Measurements from ENCODE around the gene POLR2C.

POLR2C gene

DNA sequence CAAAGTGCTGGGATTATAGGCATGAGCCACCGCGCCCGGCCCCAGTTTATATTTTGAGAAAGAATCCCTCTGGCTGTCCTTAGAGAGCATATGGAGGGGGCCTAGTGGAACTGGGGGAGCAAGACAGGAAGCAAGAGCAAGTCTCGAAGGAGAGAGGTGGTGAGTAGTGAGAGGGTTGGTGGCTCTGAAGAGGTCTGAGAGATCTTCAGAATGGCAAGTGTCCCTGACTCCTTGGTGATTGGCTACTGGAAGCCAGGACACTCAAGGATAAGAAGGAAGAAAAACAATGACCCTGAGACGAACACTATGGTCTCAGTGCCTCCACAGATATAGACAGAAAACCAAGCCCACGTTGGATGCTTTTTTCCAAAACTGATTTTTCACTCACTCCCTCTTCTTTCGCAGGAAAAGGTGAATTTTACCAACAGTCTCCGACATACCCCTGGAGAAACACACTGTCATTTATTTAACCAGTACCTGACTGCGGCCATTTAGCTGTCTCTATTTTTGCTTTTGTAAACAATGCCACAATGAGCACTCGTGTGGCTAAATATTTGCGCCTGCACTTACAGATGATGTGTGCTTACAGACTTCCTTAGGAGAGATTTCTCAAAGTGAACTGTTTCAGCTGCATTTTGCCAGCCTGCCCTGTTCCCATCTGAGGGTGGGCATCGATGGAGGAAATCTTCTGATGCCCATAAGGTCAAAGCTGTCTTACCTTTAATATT, 39.7 kb downstream of the POLR2C start:
- DNase-seq (ENCODE audit: low spot score) (no peak), FAIRE-seq (no peak)

DNA sequence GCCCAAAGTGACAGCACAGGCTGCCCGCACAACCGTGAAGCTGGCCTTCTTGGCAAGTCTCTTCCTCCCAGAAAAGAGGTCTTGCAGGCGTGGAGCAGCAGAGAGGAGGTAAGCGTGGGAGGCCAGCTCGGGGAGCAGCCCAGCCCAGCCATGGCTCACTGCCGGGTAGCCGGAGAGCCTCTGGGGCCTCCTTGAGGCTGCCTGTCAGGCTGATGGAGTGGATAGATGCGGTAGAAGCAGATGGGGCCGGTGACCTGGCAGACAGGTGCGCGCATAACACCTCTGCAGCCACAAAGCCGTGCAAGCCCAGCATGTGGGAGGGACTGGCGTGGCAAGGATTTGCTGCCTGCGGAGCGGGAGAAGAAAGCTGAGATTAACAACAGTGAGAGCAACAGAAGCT, 40.9 kb downstream of the POLR2C start:
- no peak for FAIRE-seq
- no peak for DNase-seq (ENCODE audit: low spot score)

DNA sequence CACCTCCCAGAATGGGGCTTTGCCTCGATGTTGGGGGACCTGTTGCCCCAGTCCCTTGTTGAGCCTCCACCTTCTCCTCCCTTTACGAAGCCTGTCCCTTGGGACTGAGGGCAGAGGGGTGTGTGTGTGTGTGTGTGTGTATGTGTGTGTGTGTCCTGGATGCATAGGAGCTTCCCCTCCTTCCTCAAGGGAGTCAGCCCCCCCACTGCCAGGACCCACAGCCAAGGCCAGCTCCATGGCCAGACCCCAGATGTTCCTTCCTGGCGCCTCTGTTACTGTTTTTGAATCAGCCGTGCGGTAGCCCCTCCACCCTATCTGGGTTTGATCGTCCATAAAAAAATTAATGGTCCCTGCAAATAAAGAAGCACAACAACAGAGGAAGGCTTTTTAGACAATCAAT, 41.5 kb downstream of the POLR2C start:
- DNase-seq (ENCODE audit: low spot score) (no peak), FAIRE-seq (no peak)

DNA sequence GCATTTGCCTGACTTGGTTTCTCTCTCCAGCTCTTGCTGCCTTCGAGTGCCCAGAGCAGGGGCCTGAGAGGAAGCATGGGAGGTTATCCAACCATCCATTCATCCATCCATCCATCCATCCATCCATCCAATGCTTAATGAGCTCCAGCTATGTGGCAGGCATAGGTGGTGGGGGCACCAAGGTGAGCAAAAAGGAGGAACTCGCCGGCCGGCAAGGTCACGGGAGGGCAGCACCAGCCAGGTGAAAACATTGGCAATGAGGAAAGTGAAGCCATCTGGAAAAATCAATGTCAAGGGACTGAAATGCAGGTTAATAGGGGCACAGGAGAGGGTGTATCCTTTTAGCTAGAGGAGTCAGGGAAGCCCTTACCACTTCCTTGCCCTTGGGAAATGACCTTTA, 42.0 kb downstream of the POLR2C start:
- DNase-seq (ENCODE audit: low spot score) = no peak
- no peak for FAIRE-seq

DNA sequence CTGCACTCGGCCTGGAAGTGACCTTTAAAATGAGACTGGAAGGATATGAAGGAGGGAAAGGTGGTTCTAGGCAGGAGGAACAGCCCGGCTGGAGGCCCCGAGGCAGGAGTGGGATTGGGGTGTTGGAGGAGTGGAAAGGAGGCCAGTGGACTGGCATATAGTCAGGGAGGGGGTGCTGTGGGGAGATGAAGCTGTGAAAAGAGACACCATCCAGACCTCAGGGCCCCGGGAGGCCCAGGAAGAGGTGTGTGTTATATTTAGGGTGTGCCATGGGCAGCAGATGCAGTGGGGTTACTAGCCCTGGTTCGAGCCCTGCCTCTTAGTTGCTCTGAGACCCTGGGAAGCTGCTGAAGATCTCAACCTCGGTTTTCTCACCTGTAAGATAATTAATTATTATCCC, 42.7 kb downstream of the POLR2C start:
- FAIRE-seq = no peak
- no peak for DNase-seq (ENCODE audit: low spot score)

DNA sequence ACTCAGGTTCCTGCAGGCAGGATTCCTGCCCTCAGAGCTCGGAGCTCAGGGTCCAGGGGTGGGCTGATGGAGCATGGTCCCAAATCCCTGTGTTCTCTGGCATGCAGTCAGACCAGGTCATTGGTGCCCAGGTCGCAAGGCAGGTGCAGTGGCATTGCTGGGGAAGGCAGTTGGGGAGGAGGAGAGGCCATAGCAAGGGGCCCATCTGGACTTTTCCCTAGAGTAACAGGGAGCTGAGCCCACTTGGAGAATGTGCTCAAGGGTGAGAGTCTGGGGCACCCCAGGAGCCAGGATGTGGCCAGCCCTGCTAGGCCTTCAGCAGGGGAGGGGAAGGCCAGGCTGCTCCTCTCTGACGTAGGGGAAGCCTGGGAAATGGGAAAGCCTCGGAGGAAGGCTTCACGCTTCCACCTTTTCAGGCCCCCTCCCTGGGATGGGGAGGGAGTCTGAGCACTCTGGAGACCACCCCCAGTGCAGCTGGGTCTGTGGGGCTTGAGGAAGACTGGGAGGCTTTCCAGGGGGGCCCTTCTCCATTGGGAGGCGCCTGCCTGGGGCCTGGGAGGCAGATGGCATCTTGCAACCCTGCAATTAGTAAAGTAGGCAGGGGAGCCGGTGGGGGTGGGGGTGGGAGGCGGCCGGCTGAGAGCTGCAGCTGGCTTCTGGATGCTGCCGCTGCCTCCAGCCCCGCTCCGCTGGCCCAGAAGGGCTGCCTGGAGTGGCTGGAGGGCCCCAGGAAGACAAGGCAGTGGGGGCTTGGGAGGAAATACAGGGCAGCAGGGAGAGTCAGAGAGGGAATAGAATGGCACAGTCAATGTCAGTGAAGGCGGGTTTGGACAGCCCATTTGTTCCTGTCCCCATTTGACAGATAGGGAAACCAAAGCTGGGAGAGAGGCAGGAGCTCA, 44.9 kb downstream of the POLR2C start:
- no peak for DNase-seq (ENCODE audit: low spot score)
- no peak for FAIRE-seq

DNA sequence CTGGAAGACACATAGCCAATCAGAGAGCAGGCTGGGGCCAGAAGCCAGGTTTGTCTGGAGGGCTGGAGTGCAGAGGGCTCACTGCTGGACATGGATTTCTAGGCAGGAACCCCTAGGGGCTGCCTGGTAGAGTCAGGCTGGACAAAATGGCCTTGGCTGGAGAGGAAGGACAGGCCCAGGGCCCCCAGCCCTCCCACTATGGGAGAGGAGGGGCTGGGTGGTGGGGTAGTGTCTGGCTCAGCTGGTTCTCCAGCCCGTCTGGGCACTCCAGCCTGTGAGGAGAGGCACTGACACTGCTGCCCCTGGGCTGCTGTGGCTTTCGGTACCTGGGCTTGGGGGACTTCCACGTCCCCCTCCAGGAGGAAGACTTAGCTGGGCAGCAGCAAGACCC, 45.6 kb downstream of the POLR2C start:
- FAIRE-seq (no peak), DNase-seq (ENCODE audit: low spot score) (no peak)

DNA sequence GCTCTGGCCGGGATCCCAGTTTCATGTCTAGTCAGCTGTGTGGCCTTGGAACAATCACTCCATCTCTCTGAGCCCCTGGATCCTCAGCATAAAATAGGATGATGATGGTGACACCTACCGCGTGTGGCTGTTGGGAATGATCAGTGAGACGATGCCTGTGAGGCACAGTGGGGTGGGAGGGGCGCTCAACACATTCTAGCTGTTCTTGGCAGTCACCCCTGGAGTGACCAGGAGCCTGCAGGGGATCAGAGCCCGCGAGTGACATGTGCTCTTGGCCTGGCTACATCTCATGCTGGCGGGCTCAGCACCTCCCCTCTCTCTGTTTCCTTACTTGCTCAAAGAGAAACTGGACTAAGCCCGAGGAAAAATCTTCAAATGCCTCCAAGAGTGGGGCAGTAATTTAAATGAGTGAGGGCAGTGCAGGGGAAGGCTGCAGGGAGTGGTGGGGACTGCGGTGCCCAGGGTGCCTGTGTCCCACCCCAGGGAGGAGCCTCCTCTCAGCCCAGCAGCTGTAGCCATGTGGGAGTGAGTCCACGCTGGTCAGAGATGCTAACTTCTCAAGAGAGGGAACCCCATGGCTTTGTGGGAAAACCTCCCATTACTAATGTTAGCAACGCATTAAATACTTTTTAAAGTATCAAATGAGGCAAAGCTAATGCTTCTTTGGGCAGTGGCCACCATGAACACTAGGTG, 46.9 kb downstream of the POLR2C start:
- DNase-seq (ENCODE audit: low spot score) (no peak), FAIRE-seq (no peak)

DNA sequence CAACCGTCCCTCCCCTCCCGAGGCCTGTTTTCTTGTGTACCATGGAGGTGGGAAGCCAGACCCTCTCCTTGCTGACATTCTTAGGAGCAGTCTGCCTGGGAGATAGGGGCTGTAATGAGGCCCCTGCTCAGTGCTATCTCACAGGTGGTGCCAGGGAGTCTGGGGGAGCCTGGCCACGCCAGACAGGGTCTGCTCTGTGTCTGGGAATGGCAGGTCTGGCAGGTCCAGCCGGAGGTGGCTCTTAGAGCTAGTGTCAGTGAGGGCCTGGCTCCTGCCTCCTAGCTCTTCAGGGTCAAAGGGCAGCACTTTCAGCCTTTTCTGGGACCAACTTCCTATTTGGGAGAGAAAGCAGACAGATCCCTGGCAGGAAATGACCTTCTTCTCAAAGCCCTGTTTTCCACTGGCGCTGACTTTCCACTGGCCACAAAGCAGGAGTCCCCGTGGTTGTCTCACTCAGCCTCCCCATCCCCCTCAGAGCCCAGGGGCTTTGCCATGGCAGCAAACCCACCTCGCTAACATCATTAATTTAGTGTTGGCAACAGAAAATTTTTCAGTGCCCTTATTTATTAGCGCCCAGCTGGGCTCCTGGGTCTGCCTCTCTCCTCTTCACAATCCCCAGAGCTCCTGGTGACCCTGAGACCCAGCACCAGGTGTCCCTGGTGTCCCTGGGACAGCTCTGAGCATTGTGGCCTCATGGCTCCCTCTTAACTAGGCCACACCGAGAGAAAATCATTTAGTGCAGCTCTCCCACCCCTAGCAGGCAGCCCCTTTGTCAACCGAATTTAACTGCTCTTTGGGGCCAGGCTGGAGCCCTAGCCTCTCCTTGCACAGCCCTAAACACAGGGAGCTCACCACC, 47.8 kb downstream of the POLR2C start:
- FAIRE-seq = no peak
- no peak for DNase-seq (ENCODE audit: low spot score)

DNA sequence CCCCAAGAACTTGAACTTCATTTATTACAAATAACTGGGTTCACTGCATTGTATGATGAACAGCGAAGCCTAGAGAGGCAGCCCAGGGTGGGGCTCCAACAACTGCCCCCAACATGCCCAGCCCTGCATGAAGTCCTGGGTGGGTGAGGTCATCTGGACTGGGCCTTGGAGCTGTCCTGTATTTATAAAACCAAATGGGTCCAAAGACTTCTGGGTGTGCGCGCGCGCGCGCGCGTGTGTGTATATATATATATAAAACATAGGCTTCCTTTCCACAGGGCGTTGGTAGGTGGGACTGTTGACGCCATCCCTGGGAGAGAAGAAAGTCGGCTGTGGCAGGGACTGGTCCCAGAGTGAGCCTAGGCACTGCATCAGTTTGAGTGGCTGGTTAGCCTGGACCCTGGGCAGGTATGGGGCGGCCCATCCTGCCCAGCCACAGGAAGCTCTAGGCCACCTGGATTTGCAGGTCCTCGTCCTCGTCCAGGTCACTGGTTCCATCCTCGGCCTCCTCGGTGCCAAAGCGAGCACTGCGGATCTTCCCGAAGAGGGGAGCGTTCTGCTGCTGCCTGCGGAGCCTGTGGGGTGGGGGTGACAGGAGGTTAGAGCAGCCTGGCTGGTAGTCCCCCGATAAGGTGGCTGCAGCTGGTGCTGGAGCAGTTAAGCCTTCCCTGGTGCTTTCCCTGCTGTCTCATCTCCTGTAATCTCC, 50.0 kb downstream of the POLR2C start:
- FAIRE-seq = no peak
- DNase-seq (ENCODE audit: low spot score) = no peak

DNA sequence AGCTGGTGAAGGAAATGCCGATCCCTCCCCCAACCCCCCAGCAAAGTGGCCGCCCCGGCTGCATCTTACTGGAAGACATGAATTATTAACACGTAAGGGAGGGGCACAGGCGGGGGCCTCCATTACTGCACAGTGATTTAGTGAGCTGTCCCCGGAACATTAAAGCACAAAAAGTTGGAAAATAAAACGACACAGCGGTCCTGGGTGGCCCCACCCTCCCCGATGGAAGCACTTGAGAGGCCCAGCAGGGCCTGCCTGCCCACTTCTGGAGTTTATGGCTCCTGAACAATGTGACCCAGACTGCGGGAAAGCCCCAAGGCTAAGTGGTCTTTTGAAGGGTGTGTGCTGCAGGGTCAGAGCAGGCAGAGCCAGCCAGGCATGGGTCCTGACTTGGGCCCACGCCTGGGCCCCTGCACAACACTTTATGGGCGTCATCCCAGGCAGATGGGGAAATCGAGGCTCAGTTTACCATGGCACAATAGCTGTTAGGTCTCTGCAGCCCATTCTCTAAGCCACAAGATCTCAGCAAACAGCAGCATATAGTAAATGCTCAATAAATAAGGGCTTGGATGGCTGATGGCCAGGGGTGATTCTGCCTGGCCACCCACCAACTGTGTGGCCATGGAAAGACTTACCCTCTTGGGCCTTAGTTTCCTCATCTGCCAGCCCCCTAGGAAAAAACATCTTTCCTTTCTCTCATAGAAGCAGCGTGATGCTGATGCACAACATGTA, 51.1 kb downstream of the POLR2C start:
- DNase-seq (ENCODE audit: low spot score) = no peak
- FAIRE-seq = no peak

DNA sequence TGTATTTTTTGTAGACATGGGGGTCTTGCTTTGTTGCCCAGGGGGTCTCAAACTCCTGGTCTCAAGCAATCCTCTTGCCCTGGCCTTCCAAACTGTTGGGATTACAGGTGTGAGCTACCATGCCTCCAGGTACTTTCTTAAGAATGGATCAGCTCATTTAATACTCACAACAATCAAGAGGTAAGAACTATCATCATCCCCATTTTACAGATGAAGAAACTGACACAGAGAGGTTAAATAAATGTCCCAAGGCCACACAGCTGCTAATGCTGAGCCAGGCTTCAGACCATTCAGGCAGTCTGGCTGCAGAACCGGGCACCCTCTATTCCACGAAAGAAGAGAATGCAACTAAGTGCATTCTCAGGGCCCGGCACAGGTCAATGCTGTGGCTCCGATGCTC, 51.9 kb downstream of the POLR2C start:
- no peak for DNase-seq (ENCODE audit: low spot score)
- no peak for FAIRE-seq

DNA sequence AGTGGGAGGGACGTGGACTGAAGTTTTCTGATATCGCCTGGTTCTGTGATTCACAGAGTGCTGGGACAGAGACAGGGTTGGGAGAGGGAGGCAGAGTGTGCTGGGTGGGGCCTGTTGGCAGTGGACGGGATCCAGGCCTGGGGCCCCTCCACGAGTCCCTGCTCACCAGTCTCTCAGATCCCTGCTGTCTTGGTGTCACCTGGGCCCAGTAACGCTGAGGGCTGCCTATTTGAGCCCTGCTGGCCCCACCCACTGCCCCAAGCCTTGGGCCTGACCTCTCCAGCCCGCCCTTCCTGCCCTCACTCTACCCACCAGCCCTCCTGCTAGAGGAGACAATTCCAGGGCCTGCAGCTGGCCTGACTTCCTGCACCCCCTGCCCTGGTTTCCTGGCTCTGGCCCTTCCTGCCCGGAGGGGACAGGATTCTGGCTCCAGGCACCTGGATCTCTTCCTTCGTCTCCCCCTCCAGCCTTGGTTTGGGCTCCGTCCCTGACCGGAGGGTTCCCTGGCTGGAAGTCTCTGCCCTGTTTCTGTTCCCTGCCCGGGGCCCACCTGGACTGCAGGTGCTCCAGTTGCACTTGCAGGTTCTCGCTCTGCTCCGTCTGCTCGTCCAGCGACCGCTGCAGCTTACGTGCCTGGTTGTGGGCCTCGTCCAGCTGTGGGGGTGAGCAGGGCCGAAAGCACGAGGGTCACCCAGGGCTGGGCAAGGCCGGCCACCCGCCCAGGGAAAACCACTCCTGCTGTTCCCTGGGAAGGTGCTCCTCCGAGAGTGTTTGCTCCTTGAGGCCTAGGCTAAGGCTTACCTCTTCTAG, 52.5 kb downstream of the POLR2C start:
- no peak for DNase-seq (ENCODE audit: low spot score)
- FAIRE-seq = no peak

DNA sequence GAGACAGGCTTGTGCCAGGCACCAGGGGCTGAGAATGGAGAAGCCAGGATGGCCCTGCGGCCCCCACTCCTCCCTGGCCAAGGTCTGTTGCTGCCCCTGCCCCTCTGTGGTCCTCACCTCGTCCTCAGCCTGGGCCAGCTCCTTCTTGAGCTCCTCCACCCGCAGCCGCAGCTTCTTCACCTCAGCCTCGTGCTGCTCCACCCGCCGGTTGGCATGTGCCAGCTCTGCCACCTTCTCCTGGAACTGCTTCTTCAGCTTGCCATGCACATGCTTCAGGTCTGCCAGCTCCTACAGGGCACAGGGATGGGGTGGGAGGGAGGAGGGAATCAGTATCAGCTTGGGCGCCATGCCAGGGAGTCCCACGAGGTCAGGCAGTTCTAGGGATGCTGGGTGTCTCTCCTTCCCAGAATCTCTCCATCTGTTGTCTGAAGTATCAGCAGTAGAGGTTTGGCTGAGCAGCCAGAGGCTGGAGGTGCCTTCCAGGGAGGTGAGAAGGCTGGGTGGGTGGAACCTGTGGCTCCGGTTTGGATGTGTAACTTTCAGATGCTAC, 53.8 kb downstream of the POLR2C start:
- DNase-seq (ENCODE audit: low spot score) (no peak), FAIRE-seq (no peak)

DNA sequence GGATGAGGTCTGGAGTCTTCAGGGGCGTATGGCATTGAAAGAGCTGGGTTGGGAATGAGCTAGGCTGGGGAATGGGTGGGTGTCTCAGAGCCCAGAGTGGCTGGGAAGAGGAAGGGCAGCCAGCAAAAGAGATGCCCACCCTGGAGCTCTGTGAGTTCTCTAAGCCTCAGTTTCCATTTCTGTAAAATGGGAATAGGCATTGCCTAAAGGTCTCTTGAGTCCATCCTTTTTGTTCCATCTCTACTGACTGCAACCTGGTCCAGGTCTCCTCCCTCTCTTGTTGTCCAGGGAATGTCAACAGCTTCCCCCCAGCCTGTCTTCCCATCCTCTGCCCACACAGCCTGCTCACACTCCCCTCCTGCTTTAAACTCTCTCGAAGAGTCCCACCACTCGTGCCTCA, 54.3 kb downstream of the POLR2C start:
- DNase-seq (ENCODE audit: low spot score) (no peak), FAIRE-seq (no peak)

DNA sequence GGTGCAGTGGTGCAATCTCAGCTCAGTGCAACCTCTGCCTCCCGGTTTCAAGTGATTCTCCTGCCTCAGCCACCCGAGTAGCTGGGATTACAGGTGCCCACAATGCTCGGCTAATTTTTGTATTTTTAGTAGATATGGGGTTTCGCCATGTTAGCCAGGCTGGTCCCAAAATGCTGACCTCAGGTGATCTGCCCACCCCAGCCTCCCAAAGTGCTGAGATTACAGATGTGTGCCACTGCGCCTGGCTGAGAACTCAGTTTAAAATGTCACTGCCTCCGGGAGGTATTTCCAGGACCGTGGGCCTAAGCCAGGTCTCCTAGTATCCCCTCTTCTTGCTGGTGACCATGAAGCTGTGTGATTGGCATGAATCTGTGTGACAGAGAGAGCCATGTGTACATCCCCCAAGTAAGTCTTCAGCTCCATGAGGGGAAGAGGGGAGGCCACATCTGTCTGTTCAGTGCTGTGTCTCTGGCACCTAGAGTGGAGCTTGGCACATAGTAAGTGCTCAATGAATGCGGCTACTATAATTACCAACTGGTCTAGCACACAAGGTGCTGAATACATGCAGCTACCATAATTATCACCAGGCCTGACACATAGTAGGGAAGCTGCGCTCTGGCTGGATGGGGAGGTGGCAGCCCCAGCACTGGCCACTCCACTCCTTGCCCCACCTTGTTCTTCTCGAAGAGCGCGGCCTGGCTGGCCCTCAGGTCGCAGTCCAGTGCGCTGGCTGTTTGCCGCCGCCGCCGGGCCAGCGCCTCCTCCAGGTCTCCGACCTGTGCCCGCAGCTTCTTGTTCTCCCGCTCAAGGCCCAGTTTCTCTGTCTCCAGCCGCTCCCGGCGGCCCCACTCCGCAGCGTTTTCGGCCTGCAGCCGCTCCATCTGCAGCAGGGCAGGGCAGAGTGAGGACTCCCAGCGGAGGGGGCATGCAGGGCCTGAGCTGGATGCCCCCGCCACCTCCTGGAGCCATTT, 55.2 kb downstream of the POLR2C start:
- FAIRE-seq (no peak), DNase-seq (ENCODE audit: low spot score) (no peak)

DNA sequence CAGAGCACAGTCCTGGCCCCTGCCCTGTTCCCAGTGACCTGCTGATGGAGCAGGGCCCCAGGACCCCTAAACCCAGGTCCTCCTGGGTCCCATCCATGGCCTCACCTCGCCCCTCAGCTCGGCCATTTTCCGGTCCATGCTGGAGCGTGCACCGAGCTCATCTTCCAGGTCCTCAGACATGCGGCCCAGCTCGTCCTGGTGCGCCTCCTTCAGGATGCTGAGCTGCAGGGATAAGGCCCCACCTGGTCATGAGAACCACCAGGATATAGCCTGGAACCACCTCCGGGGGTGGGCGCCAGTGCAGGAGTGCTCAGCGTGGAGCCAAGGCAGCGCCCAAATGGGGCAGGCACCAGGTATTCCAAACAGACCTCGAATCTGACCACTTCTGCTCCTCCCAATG, 56.0 kb downstream of the POLR2C start:
- DNase-seq (ENCODE audit: low spot score) = no peak
- FAIRE-seq = no peak

DNA sequence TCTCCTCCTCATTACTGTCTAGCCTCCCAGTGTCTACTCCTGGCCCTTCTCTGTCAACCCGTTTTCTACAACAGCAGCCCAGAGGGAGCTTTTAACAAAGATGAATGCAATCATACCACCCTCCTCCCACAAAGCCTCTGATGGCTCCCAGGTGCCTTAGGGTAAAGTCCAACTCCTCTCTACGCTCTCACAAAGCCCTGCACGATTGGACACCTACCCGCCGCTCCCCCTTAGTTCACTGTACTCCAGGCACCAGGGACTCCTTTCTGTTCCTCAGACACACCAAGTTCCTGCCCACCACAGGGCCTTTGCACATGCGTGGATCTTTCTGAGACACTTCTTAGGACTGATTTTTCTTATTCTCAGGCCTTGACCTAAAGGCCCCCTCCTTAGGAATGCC, 56.4 kb downstream of the POLR2C start:
- FAIRE-seq (no peak), DNase-seq (ENCODE audit: low spot score) (no peak)

Measured in urothelium cell line (cell line).